D341Med (cell line): ENCODE data around the gene OBSCN.
"Not testable (repeated sequence)": the region's sequence is repeated elsewhere in the genome, so short reads cannot be mapped to it uniquely, and the experiment has no call there.

Source experiments
- DNase-seq: peaks from one replicate; pipeline ENCODE4 v3.0.0; 2012; ENCODE audit warnings: low spot score

The OBSCN gene

GRCh38 chr1:228259951-228260350, 52.1 kb downstream of the OBSCN start:
- DNase-seq, result no peak

- no peak for DNase-seq
Measured at GRCh38 chr1:228261706-228262105, 53.9 kb downstream of the OBSCN start.

GRCh38 chr1:228262475-228262874, 54.6 kb downstream of the OBSCN start:
- DNase-seq, result no peak

- DNase-seq, result no peak
Measured at GRCh38 chr1:228263636-228264035, 55.8 kb downstream of the OBSCN start.

GRCh38 chr1:228264090-228264829, 56.4 kb downstream of the OBSCN start:
- DNase-seq, result no peak

GRCh38 chr1:228265167-228265566, 57.3 kb downstream of the OBSCN start:
- DNase-seq, result no peak

- no peak for DNase-seq
Measured at GRCh38 chr1:228267962-228268880, 60.4 kb downstream of the OBSCN start.

- DNase-seq, result peak; percentile 15
Measured at GRCh38 chr1:228268881-228269265, 61.0 kb downstream of the OBSCN start.

- DNase-seq, result not testable (repeated sequence)
Measured at GRCh38 chr1:228269431-228269830, 61.6 kb downstream of the OBSCN start.

GRCh38 chr1:228270032-228270431, 62.2 kb downstream of the OBSCN start:
- no peak for DNase-seq

GRCh38 chr1:228271701-228272251, 63.9 kb downstream of the OBSCN start:
- peak; percentile 22 for DNase-seq

GRCh38 chr1:228272331-228272791, 64.5 kb downstream of the OBSCN start:
- DNase-seq, result peak; percentile 22

GRCh38 chr1:228272831-228273571, 65.2 kb downstream of the OBSCN start:
- DNase-seq, result peak; percentile 22

- peak; percentile 31 for DNase-seq
Measured at GRCh38 chr1:228273720-228274451, 66.0 kb downstream of the OBSCN start.

GRCh38 chr1:228274452-228275178, 66.8 kb downstream of the OBSCN start:
- peak; percentile 44 for DNase-seq

GRCh38 chr1:228275179-228275429, 67.3 kb downstream of the OBSCN start:
- no peak for DNase-seq

GRCh38 chr1:228275430-228276173, 67.8 kb downstream of the OBSCN start:
- peak; percentile 91 for DNase-seq

- no peak for DNase-seq
Measured at GRCh38 chr1:228276174-228276831, 68.5 kb downstream of the OBSCN start.

GRCh38 chr1:228276901-228277490, 69.2 kb downstream of the OBSCN start:
- DNase-seq, result peak; percentile 36
